Stimulated activated CD4-positive, alpha-beta T cell treated with anti-CD3 and anti-CD28 coated beads, Interleukin-1b, Interleukin-23, amount 100 ng/mL, for 24 hours (primary cell): ENCODE measurements around the gene CELF2.
A peak's percentile ranks its signal among the peaks of the same experiment; 100 is the strongest.

ENCODE experiments used
- DNase-seq, 4 experiments: peaks; one replicate each; pipeline ENCODE4 v3.0.0-alpha.2; 2020; ENCODE audit warnings: low read depth in 4 of 4, low spot score in 1 of 4

CELF2 gene

GRCh38 chr10:11152801-11153200 is 135.1 kb downstream of the CELF2 start:
- DNase-seq: no peak

- no peak for DNase-seq
Measured at GRCh38 chr10:11153245-11153644, 135.6 kb downstream of the CELF2 start.

DNA sequence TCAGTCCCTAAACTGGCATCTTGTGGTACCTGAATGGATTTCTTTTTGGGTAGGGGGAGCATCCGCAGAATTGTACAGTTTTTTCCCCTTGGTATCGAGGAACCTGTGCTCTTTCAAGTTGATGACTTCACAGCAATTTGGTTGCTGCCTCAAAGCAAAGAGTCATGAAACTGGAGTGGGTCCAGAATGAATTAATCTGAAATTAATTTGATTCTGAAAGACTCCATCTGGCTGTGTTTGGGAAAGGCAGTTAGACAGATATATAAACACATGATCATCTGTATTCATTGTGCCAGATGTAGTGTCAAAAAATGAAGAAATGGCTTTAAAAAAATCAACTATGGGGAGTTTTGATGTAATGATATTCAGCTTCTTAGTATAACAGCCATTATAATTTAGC is 136.1 kb downstream of the CELF2 start:
- DNase-seq: no peak

DNA sequence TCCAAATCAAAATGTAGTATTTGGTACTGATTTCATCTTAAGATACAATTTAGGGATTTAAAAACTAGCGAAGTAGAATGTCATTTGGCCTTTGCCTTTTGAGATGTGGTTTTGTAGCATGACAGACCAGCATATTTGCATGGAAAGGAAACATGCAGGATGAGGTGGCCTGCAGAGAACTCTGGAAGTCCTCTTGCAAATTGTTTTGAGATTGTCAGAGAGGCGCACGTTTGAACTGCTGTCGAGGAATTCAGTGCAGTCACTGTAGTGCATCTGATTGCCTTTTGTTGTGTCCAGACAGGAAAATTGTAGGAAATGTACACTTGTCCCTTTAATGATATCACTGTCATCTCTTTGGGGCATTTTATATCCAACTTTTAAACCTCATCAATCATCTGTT is 136.7 kb downstream of the CELF2 start:
- DNase-seq: no peak

GRCh38 chr10:11154849-11155498 is 137.3 kb downstream of the CELF2 start:
- DNase-seq: no peak

DNA sequence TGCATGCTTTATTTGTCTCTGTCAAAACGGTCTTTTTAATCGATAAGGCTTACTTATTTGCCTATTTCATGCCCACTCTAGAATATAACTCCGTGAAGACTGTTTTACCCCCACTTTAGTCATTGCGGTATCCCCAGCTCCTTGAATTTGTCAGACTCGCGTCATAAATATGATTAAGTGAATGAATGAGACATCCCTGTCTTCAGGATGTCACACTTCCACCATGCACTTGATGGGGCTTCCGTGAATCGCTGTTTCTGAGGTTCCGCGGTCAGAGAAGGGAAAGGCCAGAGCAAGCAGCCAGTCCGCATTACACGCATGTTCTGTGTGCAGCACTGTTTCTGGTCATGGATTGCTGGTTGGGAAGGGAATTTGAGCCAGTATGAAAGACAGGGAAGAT is 138.8 kb downstream of the CELF2 start:
- DNase-seq: no peak

- no peak for DNase-seq
Measured at GRCh38 chr10:11157292-11158076, 139.8 kb downstream of the CELF2 start.

GRCh38 chr10:11158080-11158479 is 140.4 kb downstream of the CELF2 start:
- no peak for DNase-seq

DNA sequence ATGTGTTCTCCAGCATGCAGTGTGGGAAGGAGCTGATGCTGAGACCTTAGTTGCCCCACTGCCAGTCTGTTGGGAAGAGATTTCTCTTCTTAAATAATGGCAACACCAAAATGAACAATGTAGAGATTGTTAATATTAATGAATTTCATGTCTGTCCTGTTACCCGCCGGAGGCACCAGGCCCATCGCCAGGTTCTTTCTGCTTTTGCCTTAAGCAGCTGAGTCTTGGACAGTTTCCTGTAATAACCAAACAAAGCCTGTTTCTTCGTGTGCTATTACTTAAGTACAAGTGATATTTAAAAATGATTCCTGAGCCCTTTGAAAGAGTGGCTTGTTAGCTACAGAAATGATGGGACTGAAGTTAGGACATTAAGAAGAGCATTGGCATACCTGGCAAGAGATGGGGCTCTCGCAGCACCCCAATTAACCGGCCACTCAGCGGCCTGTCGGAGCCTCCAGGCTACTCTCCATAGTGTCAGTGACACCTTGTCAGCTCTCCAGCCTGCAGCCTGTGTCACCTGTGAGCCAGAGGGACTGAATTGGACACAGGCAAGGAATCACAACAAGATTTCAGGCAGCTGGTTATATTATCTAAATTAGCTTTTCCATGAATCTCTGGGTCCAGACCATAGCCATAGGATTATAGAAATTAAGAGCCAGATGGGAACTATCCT is 142.0 kb downstream of the CELF2 start:
- DNase-seq: no peak

GRCh38 chr10:11161096-11161495 is 143.4 kb downstream of the CELF2 start:
- DNase-seq: no peak

GRCh38 chr10:11161910-11162309 is 144.2 kb downstream of the CELF2 start:
- DNase-seq: no peak

DNA sequence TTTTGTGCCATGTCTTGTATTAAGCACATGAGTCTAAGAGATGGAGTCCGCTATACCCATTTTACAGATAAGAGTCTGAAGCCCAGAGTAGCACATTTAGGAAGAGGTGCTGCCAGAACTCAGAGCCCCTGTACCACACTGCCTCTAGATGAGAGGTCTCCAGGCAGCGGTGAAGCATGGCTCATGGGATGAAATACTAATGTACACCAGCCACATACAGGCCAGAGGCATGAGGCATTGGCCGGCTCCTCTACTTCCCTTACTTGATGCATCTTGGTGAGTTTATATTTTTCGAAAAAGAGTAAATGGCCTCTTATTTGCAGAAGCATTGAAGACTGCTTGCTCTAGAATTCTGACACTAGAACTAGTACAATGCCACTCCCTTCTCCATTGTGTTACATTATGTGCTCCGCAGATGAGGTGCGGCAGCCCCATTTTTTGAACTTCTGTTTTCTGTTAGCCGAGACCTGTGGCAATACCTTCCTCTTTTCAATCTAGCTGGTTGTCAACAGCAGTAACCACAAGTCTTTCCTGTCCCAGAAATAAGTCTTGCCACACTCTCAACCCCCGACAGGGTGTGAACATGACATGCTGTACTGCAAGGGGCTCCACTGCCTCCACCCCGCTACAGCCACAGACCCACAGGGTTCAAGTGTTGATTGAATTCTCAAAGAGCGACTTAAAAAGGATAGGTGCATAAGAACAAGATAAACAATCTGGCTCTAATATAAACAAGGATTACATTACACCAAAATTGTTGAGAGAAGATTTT is 145.3 kb downstream of the CELF2 start:
- peak in 1 of 4 experiments; percentile 44 for DNase-seq

DNA sequence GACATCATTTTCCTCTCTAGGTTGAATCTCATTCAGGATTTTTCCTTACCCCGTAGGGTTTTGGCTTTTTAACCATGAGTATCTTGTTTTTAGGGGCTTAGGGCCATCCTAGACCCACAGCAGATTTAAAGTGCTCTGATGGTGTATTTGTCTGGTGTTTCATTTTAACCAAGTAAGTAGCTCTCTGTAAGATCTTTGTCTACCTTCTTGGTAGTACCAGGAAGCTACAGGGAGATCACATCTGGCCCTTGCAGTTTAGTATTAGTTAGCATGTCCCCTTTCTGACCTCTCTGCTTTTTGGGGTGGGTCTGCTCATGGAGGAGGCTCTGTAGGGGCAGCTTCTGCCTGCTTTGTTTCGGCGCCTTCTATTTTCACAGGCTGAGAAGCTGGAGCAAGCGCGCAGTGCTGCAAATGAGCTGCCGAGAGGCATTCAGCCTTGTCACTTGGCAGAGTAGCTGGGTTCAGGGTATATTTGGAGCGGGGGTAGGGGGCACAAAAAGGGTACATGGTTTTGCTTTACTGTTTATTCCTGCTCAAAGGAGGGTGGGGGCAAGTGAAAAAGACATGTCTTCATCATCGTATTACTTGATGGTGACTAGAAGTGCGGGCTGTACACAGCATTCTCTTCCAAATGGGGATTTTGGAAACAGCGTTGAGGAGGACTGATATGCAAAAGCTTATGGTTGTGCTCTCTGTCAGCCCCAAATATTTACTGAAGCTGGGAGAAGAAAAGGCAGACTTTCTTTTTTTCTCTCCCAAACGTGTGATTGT is 146.3 kb downstream of the CELF2 start:
- no peak for DNase-seq

DNA sequence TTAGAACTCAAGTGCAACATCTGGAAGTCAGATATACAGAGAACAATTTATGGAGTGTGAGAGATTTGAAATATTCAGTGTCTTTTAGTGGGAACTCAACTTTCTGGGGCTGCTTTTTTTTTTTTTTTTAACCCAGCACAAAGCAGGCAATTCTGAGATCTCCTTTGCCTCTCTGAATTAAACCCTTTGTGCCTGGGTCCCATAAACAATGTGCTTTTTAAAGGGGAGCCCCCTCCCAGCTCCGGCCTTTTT is 146.8 kb downstream of the CELF2 start:
- no peak for DNase-seq

- DNase-seq: peak in 1 of 4 experiments; percentile 58
Measured at GRCh38 chr10:11164803-11165590, 147.3 kb downstream of the CELF2 start.

GRCh38 chr10:11165591-11166543 is 148.2 kb downstream of the CELF2 start:
- DNase-seq: peak in 1 of 4 experiments; percentile 45

DNA sequence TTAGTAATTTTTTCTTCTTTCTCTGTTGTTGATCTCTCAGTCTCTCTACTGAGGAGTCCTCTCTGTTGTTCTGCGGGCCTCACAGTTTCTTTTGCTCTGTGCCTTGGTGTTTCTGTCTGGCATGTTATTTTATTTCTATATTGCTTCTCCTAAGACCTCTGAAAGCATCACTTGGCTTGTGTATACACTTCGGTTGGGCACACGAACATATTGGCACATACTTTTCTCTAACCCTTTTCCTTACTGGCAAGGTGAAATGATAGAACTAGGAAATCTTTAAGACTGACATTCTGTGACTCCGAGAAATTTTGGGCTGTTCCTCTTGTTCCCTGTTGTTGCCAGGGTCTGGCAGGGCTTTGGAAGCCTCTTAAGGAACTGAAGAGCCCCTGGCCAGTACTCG is 148.9 kb downstream of the CELF2 start:
- DNase-seq: no peak

DNA sequence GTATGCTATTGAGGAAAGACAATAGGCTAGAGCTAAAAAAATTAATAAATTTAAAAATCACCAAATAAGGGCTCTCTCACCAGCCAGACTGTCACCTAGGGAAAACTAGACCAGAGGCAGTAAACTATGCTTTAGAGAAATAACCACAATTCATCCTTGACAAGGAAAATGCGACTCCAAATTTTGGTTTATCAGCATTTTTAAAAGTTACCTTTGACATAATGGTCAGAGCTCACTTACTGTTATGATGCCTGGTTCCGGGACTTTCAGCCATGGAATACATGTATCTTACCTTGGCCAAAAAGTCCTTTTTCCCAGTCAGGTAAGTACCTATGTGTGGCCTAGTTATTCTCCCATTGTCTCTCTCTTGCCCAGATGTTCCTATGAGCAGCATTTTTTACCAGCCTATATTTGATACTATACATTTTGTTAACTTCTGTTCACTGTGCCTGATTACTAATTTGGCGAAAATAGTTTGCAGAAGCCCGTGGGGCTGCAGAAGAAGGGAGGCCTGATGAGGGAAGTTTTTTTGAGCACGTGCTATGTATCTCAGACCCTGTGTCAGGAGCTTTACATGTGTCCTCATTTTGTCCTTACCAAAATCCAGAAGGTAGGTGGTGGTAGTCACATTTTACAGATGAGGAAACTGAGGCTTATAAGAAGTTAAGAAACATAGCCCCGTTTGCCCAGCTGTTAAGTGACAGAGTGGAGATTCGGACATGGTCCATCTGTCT is 149.7 kb downstream of the CELF2 start:
- no peak for DNase-seq
